A549 (cell line): ENCODE measurements around the gene TTC12.

Experiments used
- CEBPB ChIP-seq, 2 experiments: fragments of >200 bp in 1 of 2; sonication (Bioruptor Twin) in 1 of 2; formaldehyde crosslinking in 1 of 2; IDR thresholded peaks; 2 replicates each; pipeline ENCODE4 v1.6.1; 2012 to 2016
- EP300 ChIP-seq, 2 experiments: fragments of >200 bp; sonication (Bioruptor Twin); formaldehyde crosslinking; IDR thresholded peaks; 2 replicates in 1 of 2; 3 replicates in 1 of 2; pipeline ENCODE4 v1.6.1; 2016 to 2017
- HMGXB4 ChIP-seq: fragments of 250-450 bp; sonication (Bioruptor Pico); IDR thresholded peaks from 2 replicates; pipeline ENCODE4 v1.5.0; 2021; ENCODE audit warnings: mild to moderate bottlenecking, moderate library complexity, borderline replicate concordance
- MYC ChIP-seq: IDR thresholded peaks from 2 replicates; pipeline ENCODE4 v1.6.1; 2012; ENCODE audit warnings: mild to moderate bottlenecking, inconsistent platforms, low read length, improper control_type of control experiment, borderline replicate concordance
- NR3C1 ChIP-seq: fragments of >200 bp; sonication (Bioruptor Twin); formaldehyde crosslinking; IDR thresholded peaks from 3 replicates; pipeline ENCODE4 v1.6.1; 2017
- POLR2A ChIP-seq: IDR thresholded peaks from 2 replicates; pipeline ENCODE4 v1.6.1; 2012; ENCODE audit warnings: mild to moderate bottlenecking, low read length
- POLR2AphosphoS2 ChIP-seq: conservative IDR thresholded peaks from 2 replicates; pipeline ENCODE4 v1.6.1; 2012; ENCODE audit warnings: low read length, improper control_type of control experiment, inconsistent platforms
- RFX5 ChIP-seq: fragments of 450-650 bp; IDR thresholded peaks from 2 replicates; pipeline ENCODE4 v1.7.1; 2014; ENCODE audit warnings: antibody characterized with exemption, mild to moderate bottlenecking, moderate library complexity
- SREBF2 ChIP-seq: fragments of 450-650 bp; IDR thresholded peaks from 2 replicates; pipeline ENCODE4 v1.6.1; 2014; ENCODE audit warnings: mild to moderate bottlenecking, moderate library complexity
- ZC3H11A ChIP-seq: fragments of 450-650 bp; IDR thresholded peaks from 2 replicates; pipeline ENCODE4 v1.6.1; 2014; ENCODE audit warnings: antibody characterized with exemption, mild to moderate bottlenecking
- TF ChIP-seq, protein P1 (sequence below): fragments of >200 bp; sonication (Bioruptor Twin); formaldehyde crosslinking; IDR thresholded peaks from 3 replicates; pipeline ENCODE4 v1.5.1; 2016
- TF ChIP-seq, protein P2 (sequence below): IDR thresholded peaks from 2 replicates; pipeline ENCODE4 v1.6.1; 2012
- TF ChIP-seq, protein P3 (sequence below): fragments of 450-650 bp; IDR thresholded peaks from 2 replicates; pipeline ENCODE4 v1.6.1; 2014; ENCODE audit warnings: antibody characterized with exemption

- TF ChIP-seq POLR2A: no peak
- no peak for TF ChIP-seq RFX5
- TF ChIP-seq, protein P1, sequence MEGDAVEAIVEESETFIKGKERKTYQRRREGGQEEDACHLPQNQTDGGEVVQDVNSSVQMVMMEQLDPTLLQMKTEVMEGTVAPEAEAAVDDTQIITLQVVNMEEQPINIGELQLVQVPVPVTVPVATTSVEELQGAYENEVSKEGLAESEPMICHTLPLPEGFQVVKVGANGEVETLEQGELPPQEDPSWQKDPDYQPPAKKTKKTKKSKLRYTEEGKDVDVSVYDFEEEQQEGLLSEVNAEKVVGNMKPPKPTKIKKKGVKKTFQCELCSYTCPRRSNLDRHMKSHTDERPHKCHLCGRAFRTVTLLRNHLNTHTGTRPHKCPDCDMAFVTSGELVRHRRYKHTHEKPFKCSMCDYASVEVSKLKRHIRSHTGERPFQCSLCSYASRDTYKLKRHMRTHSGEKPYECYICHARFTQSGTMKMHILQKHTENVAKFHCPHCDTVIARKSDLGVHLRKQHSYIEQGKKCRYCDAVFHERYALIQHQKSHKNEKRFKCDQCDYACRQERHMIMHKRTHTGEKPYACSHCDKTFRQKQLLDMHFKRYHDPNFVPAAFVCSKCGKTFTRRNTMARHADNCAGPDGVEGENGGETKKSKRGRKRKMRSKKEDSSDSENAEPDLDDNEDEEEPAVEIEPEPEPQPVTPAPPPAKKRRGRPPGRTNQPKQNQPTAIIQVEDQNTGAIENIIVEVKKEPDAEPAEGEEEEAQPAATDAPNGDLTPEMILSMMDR: no peak
- no peak for TF ChIP-seq SREBF2
- TF ChIP-seq, protein P2, sequence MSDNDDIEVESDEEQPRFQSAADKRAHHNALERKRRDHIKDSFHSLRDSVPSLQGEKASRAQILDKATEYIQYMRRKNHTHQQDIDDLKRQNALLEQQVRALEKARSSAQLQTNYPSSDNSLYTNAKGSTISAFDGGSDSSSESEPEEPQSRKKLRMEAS: no peak
- TF ChIP-seq HMGXB4 (CRISPR knock-in tag): no peak
- TF ChIP-seq NR3C1: no peak
- TF ChIP-seq, protein P3, sequence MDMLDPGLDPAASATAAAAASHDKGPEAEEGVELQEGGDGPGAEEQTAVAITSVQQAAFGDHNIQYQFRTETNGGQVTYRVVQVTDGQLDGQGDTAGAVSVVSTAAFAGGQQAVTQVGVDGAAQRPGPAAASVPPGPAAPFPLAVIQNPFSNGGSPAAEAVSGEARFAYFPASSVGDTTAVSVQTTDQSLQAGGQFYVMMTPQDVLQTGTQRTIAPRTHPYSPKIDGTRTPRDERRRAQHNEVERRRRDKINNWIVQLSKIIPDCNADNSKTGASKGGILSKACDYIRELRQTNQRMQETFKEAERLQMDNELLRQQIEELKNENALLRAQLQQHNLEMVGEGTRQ: no peak
- no peak for TF ChIP-seq POLR2AphosphoS2
- TF ChIP-seq EP300 (IDR thresholded peaks at IDR 0.05): no peak
- TF ChIP-seq CEBPB (IDR thresholded peaks at IDR 0.05): no peak
- no peak for TF ChIP-seq MYC
- TF ChIP-seq ZC3H11A: no peak
Observed at GRCh38 chr11:113338730-113339129, 24.3 kb downstream of the TTC12 start.
